GM18867 (cell line): ENCODE results near the gene ALX3.
"Not testable (repeated sequence)": the region's sequence is repeated elsewhere in the genome, so short reads cannot be mapped to it uniquely, and the experiment has no call there.

Experiments
- ATAC-seq: cut with Tn5 transposase; IDR thresholded peaks from one replicate; pipeline ENCODE4 v1.9.1; 2021; ENCODE audit warnings: mild to moderate bottlenecking, moderate library complexity; ENCODE audit not compliant: unreplicated experiment

Gene ALX3

DNA sequence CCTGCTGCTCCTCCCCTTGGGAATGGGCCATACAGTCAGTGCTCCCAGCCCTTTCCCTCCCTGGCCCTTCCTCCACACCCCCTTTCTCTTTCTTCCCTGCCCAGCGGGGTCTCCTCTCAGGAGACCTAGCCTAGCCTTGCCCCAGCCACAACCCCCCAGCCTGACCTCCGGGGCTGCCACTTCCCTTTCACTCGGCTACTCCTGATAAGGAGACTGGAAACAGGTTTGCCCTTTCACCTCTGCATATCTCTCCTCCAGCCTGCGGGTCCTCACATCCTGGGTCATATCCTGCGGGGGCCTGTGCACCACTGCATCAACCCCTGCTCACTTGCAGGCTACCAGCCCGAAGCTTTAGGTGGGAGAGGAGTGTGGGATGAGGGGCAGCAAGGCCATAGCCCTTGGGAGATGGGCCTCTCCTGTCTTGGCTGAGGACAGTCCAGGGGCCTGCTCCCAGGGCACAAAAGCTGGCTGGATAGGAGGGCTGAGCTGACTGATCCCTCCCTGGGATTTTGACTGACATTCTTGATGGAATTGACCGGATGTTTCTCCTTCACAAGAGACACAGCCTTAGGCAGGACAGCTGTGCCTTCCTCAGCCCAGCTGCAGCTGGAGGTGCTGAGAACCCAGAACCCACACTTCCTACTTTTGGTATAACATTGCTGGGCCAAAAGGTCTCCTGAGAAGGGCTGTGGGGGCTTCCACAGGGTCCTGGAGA, 19.2 kb upstream of the ALX3 start:
- ATAC-seq = no peak

GRCh38 chr1:110088739-110089316, 18.4 kb upstream of the ALX3 start:
- no peak for ATAC-seq

DNA sequence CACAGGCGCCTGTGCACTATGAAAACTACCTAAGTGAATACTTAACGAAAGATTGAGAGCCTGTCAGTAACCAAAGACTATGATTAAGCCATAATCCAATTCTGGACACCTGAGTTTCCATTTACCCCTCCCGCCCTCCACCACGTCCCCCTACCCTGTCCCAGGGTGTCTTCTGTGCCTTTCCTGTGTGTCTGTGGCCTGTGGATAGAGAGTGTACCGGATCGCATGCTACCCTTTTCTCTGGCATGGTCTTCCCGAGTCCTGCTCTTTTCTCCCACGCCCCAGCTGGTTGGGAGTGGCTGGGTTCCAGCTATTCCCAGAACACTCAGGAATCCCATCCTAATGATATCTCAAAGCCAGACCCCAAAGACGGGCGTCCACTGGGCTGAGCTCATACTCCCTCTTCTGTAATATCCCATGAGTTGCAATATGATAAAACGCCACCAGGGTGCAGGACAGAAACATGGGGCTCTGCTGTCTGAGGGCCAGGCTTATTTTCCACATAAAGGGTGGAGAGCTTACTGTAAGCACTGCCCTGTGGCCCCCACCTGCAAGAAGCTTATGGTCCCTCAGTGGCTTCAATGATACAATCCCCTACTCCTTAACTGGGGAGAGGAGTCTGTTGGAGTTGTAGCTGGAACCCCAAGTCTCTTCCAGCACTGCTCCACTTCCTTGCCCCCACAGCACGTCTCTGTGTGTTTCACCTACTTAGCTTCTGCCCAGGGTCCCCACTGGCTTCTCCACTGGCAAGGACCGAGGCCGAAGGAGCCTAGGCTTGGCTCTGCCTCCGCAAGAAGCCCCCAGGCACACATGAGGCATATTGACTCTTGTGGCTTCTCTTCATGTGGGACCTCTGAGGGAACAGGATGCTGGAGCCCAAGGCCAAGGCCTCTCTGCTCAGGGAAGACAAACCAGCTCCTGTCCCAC, 17.6 kb upstream of the ALX3 start:
- no peak for ATAC-seq

- ATAC-seq = no peak
Measured at GRCh38 chr1:110086961-110087360, 16.5 kb upstream of the ALX3 start.

DNA sequence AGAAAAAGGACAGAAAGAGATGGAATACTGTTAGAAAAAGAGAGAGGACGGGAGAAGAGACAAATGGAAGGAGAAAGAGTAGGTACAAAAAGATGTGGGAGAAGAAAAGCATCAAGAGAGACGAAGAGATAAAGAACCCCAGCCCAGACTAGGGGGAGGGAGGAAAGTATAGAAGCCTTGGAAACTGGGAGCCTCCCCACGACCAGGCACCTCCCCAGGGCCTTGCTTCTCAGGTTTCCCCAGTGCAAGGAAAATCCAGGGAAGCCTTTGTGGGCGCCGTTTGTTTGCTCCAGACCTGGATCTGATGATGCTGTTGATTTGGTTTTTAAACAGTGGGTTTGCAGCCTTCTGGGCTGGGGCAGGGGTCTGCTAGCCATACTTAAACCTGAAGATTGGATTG, 15.2 kb upstream of the ALX3 start:
- no peak for ATAC-seq

DNA sequence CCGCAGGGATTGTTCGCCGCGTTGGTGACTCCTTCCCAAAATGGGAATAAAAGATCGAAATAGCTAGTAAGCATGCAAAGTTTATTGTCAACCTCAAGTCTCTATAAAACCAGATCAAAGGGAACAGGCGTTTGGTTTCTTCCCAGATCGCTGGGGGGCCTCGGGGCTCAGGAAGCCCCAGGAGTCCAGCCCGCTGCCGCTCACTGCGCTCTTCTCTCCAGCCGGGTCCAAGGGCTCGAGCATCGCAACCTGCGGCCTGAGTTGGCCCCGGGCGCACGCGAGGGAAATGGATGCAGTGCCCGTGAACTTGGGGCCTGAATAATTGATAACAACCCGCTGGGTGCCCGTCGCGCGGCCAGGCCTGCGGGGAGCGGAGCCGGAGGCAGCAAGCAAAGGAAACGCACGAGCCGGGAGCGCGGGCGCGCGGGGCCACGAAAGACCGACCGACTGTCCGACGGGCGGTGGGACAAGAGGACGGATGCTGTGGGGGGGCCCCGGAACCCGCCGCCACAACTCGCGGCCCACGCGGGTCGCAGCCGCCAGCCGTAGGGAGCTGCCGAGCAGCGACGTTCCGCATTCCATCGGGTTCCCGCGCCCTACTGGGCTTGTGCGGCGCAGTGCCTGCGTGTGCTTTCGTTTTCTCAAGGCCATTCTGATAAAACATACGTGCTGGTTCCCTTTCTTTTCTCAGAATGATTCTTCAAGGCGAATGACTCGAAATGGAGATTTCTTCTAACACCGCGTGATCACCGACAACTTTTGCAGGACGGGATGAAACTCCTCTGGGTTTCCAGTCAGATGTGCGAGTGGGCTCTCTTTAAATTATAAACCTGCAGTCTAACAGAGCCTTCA, 14.0 kb upstream of the ALX3 start:
- ATAC-seq = peak; percentile 55

- ATAC-seq = no peak
Measured at GRCh38 chr1:110083866-110084226, 13.4 kb upstream of the ALX3 start.

- no peak for ATAC-seq
Measured at GRCh38 chr1:110083061-110083865, 12.8 kb upstream of the ALX3 start.

DNA sequence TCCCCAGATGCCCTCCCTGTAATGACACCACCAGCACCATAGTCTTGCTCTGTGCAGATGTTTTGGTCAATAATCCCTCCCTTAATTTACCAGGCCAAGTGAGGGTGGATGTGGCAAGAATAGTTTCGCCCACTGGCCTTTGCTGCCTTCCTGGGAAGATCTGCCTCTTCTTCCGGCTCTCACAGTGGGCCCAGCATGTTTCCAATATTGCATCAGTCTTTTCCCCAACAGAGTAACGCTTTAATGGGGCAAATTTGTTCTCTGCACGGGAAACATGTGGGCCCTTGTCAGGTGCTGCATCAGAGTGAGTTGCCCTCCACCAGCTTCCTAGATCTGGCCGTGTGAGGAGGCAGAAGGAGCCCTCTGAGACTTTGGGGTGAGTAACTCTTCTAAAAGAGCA, 12.0 kb upstream of the ALX3 start:
- ATAC-seq = no peak

DNA sequence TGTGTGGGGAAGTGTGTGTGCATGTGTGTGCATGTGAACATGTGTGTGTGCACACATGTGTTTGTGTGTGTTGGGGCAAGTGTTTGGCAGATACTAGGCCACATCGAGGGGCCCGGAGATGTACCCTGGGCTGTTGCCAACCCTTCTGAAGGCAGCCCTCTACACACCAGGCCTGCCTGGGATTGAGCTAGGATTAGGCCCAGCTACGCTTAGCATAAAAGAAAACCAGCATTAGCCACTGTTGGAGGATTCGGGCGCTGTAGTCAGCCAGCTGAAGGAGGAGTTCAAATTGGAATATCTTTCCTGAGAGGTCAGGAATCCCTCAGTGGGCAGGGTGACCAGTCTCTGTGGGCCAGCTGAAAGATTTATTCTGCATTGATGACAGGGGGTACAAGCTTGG, 10.6 kb upstream of the ALX3 start:
- no peak for ATAC-seq

DNA sequence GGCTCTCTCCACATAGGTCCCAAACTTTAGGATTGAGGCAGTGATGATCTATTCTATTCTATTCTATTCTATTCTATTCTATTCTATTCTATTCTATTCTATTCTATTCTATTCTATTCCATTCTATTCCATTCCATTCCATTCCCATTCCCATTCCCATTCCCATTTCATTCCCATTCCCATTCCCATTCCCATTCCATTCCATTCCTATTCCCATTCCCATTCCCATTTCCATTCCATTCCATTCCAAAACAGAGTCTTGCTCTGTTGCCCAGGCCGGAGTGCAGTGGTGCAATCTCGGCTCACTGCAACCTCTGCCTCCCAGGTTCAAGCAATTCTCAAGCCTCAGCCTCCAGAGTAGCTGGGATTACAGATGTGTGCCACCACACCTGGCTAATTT, 9.5 kb upstream of the ALX3 start:
- not testable (repeated sequence) for ATAC-seq

DNA sequence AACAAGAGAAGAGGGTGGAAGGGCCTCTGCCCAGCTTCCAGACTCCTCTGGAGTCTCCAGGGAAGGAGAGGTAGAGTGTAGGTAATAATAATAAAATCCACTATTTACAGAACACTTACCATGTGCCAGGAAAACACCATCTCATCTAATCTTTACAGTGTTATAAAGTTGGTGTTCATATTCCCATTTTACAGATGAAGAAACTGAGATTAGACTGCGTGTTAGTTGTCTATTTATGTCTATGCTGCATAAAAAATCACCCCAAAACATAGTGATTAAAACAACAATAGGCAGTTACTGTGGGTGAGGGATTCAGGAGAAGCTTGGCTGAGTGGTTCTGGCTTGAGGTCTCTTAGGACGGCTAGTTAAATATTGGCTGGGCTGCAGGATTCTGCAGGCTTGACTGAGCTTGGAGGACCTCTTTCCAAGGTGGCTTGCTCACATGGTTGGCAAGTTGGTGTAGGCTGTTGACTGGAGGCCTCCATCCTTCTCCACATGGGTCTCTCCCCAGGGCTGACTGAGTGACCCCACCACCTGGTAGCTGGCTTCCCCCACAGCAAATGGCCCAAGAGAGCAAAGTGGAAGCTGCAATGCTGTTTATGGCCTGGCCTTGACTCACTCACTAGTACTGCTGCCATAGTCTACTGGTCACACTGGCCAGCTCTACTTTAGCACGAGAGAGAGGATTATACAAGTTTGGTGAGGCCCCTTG, 6.5 kb upstream of the ALX3 start:
- ATAC-seq = no peak

DNA sequence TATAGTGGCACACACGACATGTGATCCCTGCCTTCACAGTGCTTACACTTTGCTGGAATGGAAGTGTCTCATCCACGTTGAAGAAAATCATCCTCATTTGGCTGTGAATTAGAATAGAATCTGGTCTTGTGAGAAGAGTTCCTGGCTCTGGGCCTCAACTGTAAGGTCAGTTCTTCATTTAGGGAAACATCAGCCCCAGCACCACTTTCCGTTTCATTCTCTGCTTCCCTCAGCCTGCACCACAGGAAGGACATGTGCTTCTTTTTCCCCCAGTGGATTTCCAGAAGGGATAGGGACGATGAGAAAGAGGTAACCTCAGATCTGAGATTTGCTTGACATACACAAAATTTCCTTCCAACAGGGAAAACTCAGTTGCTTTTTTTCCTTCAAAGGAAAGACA, 3.7 kb upstream of the ALX3 start:
- no peak for ATAC-seq

- no peak for ATAC-seq
Measured at GRCh38 chr1:110070282-110070669, 196 bp downstream of the ALX3 start.

DNA sequence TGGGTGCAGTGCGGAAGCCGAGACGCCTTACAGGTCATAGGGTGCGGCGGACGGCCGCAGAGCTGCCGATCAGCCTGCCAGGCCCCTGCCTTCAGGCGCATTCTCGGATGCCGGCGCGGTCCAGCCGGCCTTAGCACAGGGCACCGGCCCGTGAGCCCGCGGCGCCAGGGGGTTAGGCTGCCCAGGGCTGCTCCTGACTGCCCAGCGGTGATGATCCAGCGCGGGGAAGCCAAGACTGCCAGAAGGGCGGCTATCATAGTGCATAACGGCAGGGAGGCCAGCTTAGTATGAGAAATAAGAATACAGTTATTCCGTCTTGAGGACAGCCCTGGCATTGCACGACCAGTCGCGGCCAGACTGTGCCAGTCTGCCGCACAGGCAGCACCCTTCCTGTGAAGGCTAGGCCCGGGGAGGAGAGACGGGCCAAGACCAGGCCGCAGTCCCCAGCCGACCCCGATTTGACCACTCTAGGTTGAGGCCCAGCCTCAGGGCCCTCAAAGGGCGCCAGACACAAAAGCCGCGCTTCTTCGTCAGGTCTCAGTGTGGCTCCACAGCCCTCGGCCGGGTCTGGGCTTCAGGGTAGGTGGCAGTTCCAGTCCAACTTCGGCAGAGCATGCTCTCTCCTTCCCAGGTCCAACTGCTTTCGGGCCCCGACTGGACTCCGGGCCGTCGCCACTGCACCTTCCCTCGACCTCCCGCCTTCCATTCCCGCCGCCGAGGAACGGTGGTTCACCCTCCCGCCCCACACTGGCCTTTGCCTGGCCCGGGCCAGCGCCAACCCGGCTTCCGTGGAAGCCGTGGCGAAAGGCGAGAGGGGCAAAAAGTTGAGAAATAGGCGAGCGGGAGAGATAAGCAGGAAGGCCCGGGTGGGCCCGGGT, 829 bp downstream of the ALX3 start:
- ATAC-seq = no peak

DNA sequence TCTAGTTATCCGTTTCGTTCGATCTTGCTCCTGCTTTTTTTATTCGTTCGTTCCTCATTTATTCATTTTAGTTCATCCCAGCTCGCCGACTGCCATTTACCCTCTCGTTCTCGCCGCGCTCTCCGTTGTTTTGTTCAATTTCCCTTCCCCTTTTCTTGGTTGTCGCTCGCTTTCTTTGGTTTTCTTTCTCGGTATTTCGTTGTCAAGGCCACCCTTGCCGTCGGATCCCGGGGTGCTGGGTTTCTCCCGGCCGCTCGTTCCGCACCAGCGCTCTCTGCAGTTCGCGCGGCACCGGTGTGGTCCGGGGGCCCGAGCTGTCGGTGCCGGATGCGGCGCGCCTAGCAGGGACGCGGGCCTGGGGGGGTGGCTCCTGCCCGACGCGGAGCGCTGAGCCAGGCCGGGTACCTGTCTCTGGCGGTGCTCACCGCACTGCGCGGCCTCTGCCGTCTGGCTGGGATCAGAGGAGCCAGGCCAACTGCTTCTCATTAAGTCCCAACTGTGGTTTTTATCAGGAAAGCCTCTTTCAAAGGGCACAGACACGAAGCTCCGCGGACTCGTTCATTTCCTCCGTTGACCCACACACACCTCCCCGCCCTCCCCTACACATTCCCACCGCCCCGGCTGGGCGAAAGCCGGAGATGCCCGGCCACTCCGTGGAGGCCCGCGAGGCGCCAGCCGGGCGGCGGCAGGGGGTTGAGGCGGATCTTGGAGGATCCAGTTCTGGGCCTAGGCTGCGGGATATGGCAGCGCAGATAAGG, 1.6 kb downstream of the ALX3 start:
- ATAC-seq = no peak

DNA sequence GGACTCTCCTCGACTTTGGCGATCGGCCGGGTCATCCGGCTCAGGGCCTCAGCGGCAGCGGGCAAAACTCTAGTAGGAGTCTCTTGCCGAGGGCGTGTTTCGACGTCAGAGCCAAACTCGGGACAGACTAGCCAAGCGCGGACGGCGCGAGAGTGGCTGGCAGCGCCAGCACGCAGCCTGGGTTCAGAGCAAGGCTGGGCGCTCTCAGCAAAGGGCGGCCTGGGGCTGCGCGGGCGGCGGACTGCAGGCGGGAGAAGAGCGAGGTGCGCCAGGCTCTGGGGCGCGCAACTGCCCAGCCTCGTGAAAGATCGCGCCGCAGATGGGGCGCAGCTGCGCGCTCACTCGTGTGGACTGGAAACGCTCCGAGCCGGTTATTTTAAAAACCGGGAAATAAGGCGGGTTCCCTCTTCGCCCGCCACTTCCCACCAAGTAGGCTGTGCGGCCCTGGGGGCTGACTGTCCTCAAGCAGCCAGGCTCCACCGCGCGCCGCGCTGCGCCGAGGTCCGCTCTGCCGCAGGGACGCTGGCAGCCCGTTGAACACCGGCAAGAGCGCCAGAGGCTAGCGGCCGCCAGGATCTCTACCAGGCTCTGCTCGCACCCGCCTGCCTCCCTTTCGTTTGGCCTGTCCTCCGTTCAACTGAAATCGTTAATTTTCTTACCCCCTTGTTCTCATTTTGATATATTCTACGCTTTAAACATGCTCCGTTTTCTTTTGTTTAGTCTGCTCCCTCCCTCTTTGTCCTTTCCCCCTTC, 2.4 kb downstream of the ALX3 start:
- no peak for ATAC-seq
